Endothelial cell of umbilical vein (primary cell): ENCODE data around the gene MED27.

Source experiments
- EZH2 ChIP-seq: IDR thresholded peaks from 2 replicates; pipeline ENCODE4 v1.6.1; 2012; ENCODE audit warnings: borderline replicate concordance, low read depth, mild to moderate bottlenecking, moderate library complexity, low read length, inconsistent platforms; ENCODE audit not compliant: severe bottlenecking
- MYC ChIP-seq: IDR thresholded peaks from one replicate; pipeline ENCODE4 v1.6.1; 2011; ENCODE audit warnings: mild to moderate bottlenecking, low read depth, low read length
- POLR2A ChIP-seq: IDR thresholded peaks from 2 replicates; pipeline ENCODE4 v1.6.1; 2012; ENCODE audit warnings: low read depth, mild to moderate bottlenecking, control low read depth, low read length
- POLR2AphosphoS5 ChIP-seq: IDR thresholded peaks from 2 replicates; pipeline ENCODE4 v1.6.1; 2012; ENCODE audit warnings: low read depth, mild to moderate bottlenecking, control low read depth, low read length, moderate library complexity; ENCODE audit not compliant: insufficient read depth
- TF ChIP-seq, protein P1 (sequence below), 2 donors: IDR thresholded peaks; 1 replicate in 1 of 2; 2 replicates in 1 of 2; pipeline ENCODE4 v1.5.1; 2011; ENCODE audit warnings: low read length in 2 of 2, mild to moderate bottlenecking in 2 of 2, moderate library complexity in 2 of 2, control low read depth in 1 of 2, inconsistent platforms in 1 of 2, low read depth in 1 of 2; ENCODE audit not compliant: insufficient read depth in 1 of 2; ENCODE audit errors: extremely low read depth in 1 of 2
- TF ChIP-seq, protein P2 (sequence below): IDR thresholded peaks from 2 replicates; pipeline ENCODE4 v1.6.1; 2011; ENCODE audit not compliant: insufficient read depth, insufficient read length

DNA sequence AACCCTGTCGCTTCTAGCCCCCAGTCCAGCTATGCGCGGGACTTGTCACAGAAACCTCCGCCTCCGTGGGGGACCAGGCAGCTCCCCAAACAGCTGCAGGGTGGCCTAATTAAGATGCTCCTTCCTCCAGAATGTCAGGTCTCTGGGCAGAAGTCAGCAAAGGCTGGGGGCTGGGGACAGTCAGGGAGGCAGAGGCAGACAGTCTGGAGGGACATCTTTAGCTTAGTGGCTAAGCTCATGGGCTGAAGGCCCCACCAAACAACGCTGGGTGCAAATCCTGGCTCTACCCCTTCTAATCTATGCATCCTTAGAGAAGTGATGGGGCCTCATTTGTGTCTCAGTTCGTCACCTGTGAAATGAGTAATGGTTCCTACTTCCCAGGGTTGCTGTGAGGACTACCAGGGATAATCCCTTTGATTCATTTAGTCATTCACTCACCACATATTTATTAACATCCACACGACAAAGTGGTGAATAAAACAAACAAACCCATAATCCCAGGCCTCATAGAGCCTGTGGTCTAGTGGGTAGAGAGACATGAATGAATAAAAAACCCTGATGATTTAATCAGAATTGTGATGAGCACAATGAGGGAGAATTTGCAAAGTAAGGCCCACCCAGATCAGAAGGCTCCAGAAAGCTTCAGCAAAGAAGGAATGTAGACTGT, 20.2 kb upstream of the MED27 start:
- TF ChIP-seq MYC: no peak
- TF ChIP-seq, protein P1, sequence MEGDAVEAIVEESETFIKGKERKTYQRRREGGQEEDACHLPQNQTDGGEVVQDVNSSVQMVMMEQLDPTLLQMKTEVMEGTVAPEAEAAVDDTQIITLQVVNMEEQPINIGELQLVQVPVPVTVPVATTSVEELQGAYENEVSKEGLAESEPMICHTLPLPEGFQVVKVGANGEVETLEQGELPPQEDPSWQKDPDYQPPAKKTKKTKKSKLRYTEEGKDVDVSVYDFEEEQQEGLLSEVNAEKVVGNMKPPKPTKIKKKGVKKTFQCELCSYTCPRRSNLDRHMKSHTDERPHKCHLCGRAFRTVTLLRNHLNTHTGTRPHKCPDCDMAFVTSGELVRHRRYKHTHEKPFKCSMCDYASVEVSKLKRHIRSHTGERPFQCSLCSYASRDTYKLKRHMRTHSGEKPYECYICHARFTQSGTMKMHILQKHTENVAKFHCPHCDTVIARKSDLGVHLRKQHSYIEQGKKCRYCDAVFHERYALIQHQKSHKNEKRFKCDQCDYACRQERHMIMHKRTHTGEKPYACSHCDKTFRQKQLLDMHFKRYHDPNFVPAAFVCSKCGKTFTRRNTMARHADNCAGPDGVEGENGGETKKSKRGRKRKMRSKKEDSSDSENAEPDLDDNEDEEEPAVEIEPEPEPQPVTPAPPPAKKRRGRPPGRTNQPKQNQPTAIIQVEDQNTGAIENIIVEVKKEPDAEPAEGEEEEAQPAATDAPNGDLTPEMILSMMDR (IDR thresholded peaks at IDR 0.05; ENCODE audit: extremely low read depth in 1 of 2, insufficient read depth in 1 of 2, low read depth in 1 of 2, low read length in 2 of 2): no peak
- no peak for TF ChIP-seq EZH2
- TF ChIP-seq, protein P2, sequence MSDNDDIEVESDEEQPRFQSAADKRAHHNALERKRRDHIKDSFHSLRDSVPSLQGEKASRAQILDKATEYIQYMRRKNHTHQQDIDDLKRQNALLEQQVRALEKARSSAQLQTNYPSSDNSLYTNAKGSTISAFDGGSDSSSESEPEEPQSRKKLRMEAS: no peak
- no peak for TF ChIP-seq POLR2AphosphoS5
- no peak for TF ChIP-seq POLR2A
